Measurements from ENCODE around the gene MAP2K2.

DNA sequence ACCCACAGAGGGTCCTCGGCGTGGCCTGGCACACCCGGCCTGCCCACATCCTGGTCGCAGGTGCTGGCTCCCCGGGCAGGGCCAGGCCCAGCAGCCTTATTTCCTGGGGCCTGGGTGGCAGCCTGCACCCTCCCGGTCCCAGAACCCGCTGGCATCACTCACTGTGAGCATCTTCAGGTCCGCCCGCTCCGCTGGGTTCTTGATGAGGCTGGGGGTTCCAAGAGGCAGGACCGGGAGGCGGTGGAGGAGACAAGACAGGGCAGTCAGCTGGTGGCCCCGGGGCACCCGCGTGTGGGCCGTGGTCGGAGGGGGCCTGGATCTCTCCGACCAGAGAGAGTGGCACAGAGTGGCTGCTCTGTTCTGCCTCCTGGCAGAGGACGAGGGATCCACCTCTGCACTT is 29.6 kb downstream of the MAP2K2 start:
- no peak for TF ChIP-seq RAD21 (IDR thresholded peaks at IDR 0.05; ENCODE audit: low read depth)
- no peak for TF ChIP-seq ZBTB7A (IDR thresholded peaks at IDR 0.05; ENCODE audit: low read depth)
- no peak for TF ChIP-seq CREB1 (IDR thresholded peaks at IDR 0.05; ENCODE audit: low read depth)
- no peak for TF ChIP-seq EGR1 (IDR thresholded peaks at IDR 0.05)
- TF ChIP-seq TAF1 (IDR thresholded peaks at IDR 0.05; ENCODE audit: low read depth): no peak
- TF ChIP-seq, protein P1, sequence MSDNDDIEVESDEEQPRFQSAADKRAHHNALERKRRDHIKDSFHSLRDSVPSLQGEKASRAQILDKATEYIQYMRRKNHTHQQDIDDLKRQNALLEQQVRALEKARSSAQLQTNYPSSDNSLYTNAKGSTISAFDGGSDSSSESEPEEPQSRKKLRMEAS (IDR thresholded peaks at IDR 0.05): no peak
- TF ChIP-seq, protein P2, sequence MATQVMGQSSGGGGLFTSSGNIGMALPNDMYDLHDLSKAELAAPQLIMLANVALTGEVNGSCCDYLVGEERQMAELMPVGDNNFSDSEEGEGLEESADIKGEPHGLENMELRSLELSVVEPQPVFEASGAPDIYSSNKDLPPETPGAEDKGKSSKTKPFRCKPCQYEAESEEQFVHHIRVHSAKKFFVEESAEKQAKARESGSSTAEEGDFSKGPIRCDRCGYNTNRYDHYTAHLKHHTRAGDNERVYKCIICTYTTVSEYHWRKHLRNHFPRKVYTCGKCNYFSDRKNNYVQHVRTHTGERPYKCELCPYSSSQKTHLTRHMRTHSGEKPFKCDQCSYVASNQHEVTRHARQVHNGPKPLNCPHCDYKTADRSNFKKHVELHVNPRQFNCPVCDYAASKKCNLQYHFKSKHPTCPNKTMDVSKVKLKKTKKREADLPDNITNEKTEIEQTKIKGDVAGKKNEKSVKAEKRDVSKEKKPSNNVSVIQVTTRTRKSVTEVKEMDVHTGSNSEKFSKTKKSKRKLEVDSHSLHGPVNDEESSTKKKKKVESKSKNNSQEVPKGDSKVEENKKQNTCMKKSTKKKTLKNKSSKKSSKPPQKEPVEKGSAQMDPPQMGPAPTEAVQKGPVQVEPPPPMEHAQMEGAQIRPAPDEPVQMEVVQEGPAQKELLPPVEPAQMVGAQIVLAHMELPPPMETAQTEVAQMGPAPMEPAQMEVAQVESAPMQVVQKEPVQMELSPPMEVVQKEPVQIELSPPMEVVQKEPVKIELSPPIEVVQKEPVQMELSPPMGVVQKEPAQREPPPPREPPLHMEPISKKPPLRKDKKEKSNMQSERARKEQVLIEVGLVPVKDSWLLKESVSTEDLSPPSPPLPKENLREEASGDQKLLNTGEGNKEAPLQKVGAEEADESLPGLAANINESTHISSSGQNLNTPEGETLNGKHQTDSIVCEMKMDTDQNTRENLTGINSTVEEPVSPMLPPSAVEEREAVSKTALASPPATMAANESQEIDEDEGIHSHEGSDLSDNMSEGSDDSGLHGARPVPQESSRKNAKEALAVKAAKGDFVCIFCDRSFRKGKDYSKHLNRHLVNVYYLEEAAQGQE (IDR thresholded peaks at IDR 0.05; ENCODE audit: low read depth): no peak
- no peak for TF ChIP-seq CEBPB (IDR thresholded peaks at IDR 0.05)
- no peak for TF ChIP-seq NFIC (IDR thresholded peaks at IDR 0.05)
- TF ChIP-seq YY1 (IDR thresholded peaks at IDR 0.05; ENCODE audit: low read depth): no peak

Data from Ishikawa (cell line).